Activated naive CD4-positive, alpha-beta T cell treated with anti-CD3 and anti-CD28 coated beads for 36 hours (primary cell): ENCODE data around the gene MRGPRD. TPM values are rescaled to one million over a fixed set of nuclear protein-coding genes. Genes with fewer than 3 reads are reported as not detected.

Experiments
- CTCF ChIA-PET: fragments of 350-600 bp; sonication (Branson Sonifier 250); formaldehyde crosslinking; loops from one replicate; lab custom pipeline; 2021; ENCODE audit warnings: antibody characterized with exemption; lab: Charles Lee
- DNase-seq: peaks from one replicate; pipeline ENCODE4 v3.0.0-alpha.2; 2020
- H3K27ac Mint-ChIP-seq: one replicate; pipeline ENCODE4 v1.8.0; 2021; ENCODE audit warnings: mild to moderate bottlenecking, mixed read lengths
- H3K27me3 Mint-ChIP-seq: one replicate; pipeline ENCODE4 v1.8.0; 2021; ENCODE audit warnings: low read depth, mixed read lengths
- H3K36me3 Mint-ChIP-seq: one replicate; pipeline ENCODE4 v1.8.0; 2021; ENCODE audit warnings: low read depth, mixed read lengths
- H3K4me1 Mint-ChIP-seq: one replicate; pipeline ENCODE4 v1.8.0; 2021; ENCODE audit warnings: low read depth, mixed read lengths
- H3K4me3 Mint-ChIP-seq: one replicate; pipeline ENCODE4 v1.8.0; 2021; ENCODE audit warnings: mild to moderate bottlenecking, moderate library complexity, mixed read lengths
- H3K9me3 Mint-ChIP-seq: one replicate; pipeline ENCODE4 v1.8.0; 2021; ENCODE audit warnings: mixed read lengths
- intact Hi-C: fragments of 100-400 bp; cut with micrococcal nuclease; formaldehyde crosslinking; loops from one replicate; pipeline ENCODE4 v1.15.1; 2023
- total RNA-seq, 2 experiments: library from RNA; stranded (reverse); gene quantifications; one replicate each; pipeline ENCODE4 v1.2.3, GENCODE V29; 2021

Gene MRGPRD
- total RNA-seq, 2 experiments from 2014 or later = not detected

GRCh38 chr11:68933605-68934320 lies 47.0 kb downstream of the MRGPRD start:
- no peak for DNase-seq
- intact Hi-C loops = no loop called here
- Mint-ChIP-seq H3K27me3 (no peaks in the 10 kb centered on the region), H3K9me3 (no peaks in the 10 kb centered on the region), H3K27ac (no peak overlapping the region), H3K36me3 (peaks cover 26% of the 10 kb centered on the region), H3K4me1 (no peaks in the 10 kb centered on the region), H3K4me3 (no peak overlapping the region)
- CTCF ChIA-PET = no interaction called here

GRCh38 chr11:68932933-68933577 lies 47.7 kb downstream of the MRGPRD start:
- no peak overlapping the region for H3K4me3 Mint-ChIP-seq
- intact Hi-C loops = no loop called here
- no peaks in the 10 kb centered on the region for H3K9me3 Mint-ChIP-seq
- no peaks in the 10 kb centered on the region for H3K4me1 Mint-ChIP-seq
- no peak overlapping the region for H3K27ac Mint-ChIP-seq
- H3K27me3 Mint-ChIP-seq = no peaks in the 10 kb centered on the region
- CTCF ChIA-PET = no interaction called here
- peaks cover 28% of the 10 kb centered on the region for H3K36me3 Mint-ChIP-seq
- no peak for DNase-seq

- Mint-ChIP-seq H3K27me3 (no peaks in the 10 kb centered on the region), H3K4me1 (no peaks in the 10 kb centered on the region), H3K27ac (no peak overlapping the region), H3K36me3 (peaks cover 32% of the 10 kb centered on the region), H3K9me3 (no peaks in the 10 kb centered on the region), H3K4me3 (no peak overlapping the region)
- CTCF ChIA-PET = interaction anchor here (0.8 kb wide), 1 partner anchor 9 kb away, joined by 3 read pairs; no protein-coding TSS in a partner anchor
- DNase-seq = no peak
- intact Hi-C loops = no loop called here
These were observed 48.4 kb downstream of the MRGPRD start for GRCh38 chr11:68932358-68932757.

- H3K27me3 Mint-ChIP-seq = no peaks in the 10 kb centered on the region
- H3K9me3 Mint-ChIP-seq = no peaks in the 10 kb centered on the region
- H3K4me3 Mint-ChIP-seq = no peak overlapping the region
- no peaks in the 10 kb centered on the region for H3K4me1 Mint-ChIP-seq
- CTCF ChIA-PET = interaction anchor here (0.8 kb wide), 1 partner anchor 9 kb away, joined by 3 read pairs; no protein-coding TSS in a partner anchor
- peaks cover 36% of the 10 kb centered on the region for H3K36me3 Mint-ChIP-seq
- intact Hi-C loops = no loop called here
- DNase-seq = no peak
- no peak overlapping the region for H3K27ac Mint-ChIP-seq
These were observed 48.9 kb downstream of the MRGPRD start for GRCh38 chr11:68931911-68932310.

- Mint-ChIP-seq H3K9me3 (no peaks in the 10 kb centered on the region), H3K4me1 (no peaks in the 10 kb centered on the region), H3K4me3 (no peak overlapping the region), H3K27ac (no peak overlapping the region), H3K27me3 (no peaks in the 10 kb centered on the region), H3K36me3 (peaks cover 40% of the 10 kb centered on the region)
- intact Hi-C loops = no loop called here
- DNase-seq = no peak
- CTCF ChIA-PET = no interaction called here
These were observed 49.6 kb downstream of the MRGPRD start for GRCh38 chr11:68930991-68931855.

Other genes with a start within 250 kb of the MRGPRD start
- 1 to 10 TPM; 6.2 to 7.3 TPM for gene TESMIN, start 229.5 kb downstream of the MRGPRD start, total RNA-seq
- gene CPT1A, start 139.1 kb downstream of the MRGPRD start, total RNA-seq = 10 to 100 TPM; 15.3 to 16.1 TPM
- gene MRPL21, start 77.2 kb downstream of the MRGPRD start, total RNA-seq = 10 to 100 TPM; 90.8 to 92.1 TPM
- 10 to 100 TPM; 29.4 to 31.1 TPM for gene IGHMBP2, start 77.1 kb downstream of the MRGPRD start, total RNA-seq
- not detected for gene MRGPRF, start 32.3 kb upstream of the MRGPRD start, total RNA-seq
- gene TPCN2, start 67.9 kb upstream of the MRGPRD start, total RNA-seq = 1 to 10 TPM; 7.0 to 8.0 TPM
- gene SMIM38, start 174.9 kb upstream of the MRGPRD start, total RNA-seq = under 1 TPM; 0.12 to 0.17 TPM